A549 (cell line): ENCODE results near the gene IMMT. TPM values are rescaled to one million over a fixed set of nuclear protein-coding genes. Genes with fewer than 3 reads are reported as not detected.

Source experiments
- ATAC-seq, 2 experiments: fragments of 200-7000 bp in 1 of 2; fragments of >200 bp in 1 of 2; cut with Nextera tagmentation in 1 of 2; cut with Tn5 transposase in 1 of 2; 3 replicates each; pipeline versions ENCODE4 v1.8.0 to v1.9.1; 2018 to 2020; ENCODE audit warnings: mild to moderate bottlenecking in 1 of 2, moderate library complexity in 1 of 2
- CTCF ChIA-PET: fragments of 300-600 bp; sonication (Branson Sonifier 250); formaldehyde crosslinking; extraction: SDS; loops from one replicate; lab custom pipeline; 2021; ENCODE audit warnings: antibody characterized with exemption, inconsistent platforms; lab: Yijun Ruan, JAX
- POLR2A ChIA-PET: fragments of 350-600 bp; formaldehyde crosslinking; extraction: SDS; loops from one replicate; lab custom pipeline; 2021; ENCODE audit warnings: antibody characterized with exemption, inconsistent platforms; lab: Yijun Ruan, JAX
- DNase-seq, 2 experiments: peaks; one replicate each; pipeline versions ENCODE4 v3.0.0 to v3.0.0-alpha.2; 2011 to 2016; ENCODE audit warnings: low read depth in 1 of 2, low spot score in 1 of 2
- FAIRE-seq: peaks from 2 replicates; lab custom pipeline; 2011; peaks lifted over from hg19 to GRCh38; lab: Jason Lieb, UNC
- H3K27ac ChIP-seq, 2 experiments: fragments of >200 bp; sonication (Bioruptor Twin); formaldehyde crosslinking; 3 replicates each; pipeline ENCODE4 v1.5.1; 2016 to 2017
- H3K4me1 ChIP-seq: fragments of >200 bp; sonication (Bioruptor Twin); formaldehyde crosslinking; 3 replicates; pipeline ENCODE4 v1.6.1; 2016
- H3K4me2 ChIP-seq: fragments of >200 bp; sonication (Bioruptor Twin); formaldehyde crosslinking; 3 replicates; pipeline ENCODE4 v1.6.1; 2016
- H3K4me3 ChIP-seq: fragments of >200 bp; sonication (Bioruptor Twin); formaldehyde crosslinking; 3 replicates; pipeline ENCODE4 v1.5.1; 2016
- H3K9me3 ChIP-seq: fragments of >200 bp; sonication (Bioruptor Twin); formaldehyde crosslinking; 3 replicates; pipeline ENCODE4 v1.6.1; 2016
- ATOH8 ChIP-seq: fragments of 250-450 bp; sonication (Bioruptor Pico); IDR thresholded peaks from 2 replicates; pipeline ENCODE4 v1.5.0; 2020; ENCODE audit warnings: low read depth, mild to moderate bottlenecking, moderate library complexity
- BHLHE40 ChIP-seq: IDR thresholded peaks from 2 replicates; pipeline ENCODE4 v1.6.1; 2012; ENCODE audit warnings: low read depth, low read length, inconsistent platforms
- CBX2 ChIP-seq: fragments of 200-600 bp; sonication (generic); IDR thresholded peaks from 2 replicates; pipeline ENCODE4 v1.6.1; 2016; ENCODE audit warnings: low read depth, mild to moderate bottlenecking, borderline replicate concordance
- EP300 ChIP-seq, 2 experiments: fragments of >200 bp; sonication (Bioruptor Twin); formaldehyde crosslinking; IDR thresholded peaks; 2 replicates in 1 of 2; 3 replicates in 1 of 2; pipeline ENCODE4 v1.6.1; 2016 to 2017
- FOSB ChIP-seq: fragments of 250-450 bp; sonication (Bioruptor Pico); IDR thresholded peaks from 2 replicates; pipeline ENCODE4 v1.5.0; 2020; ENCODE audit warnings: mild to moderate bottlenecking, moderate library complexity
- FOXS1 ChIP-seq: fragments of 250-450 bp; sonication (Bioruptor Pico); IDR thresholded peaks from 2 replicates; pipeline ENCODE4 v1.5.0; 2020; ENCODE audit warnings: mild to moderate bottlenecking, moderate library complexity
- HOXB13 ChIP-seq: fragments of 250-450 bp; sonication (Bioruptor Pico); IDR thresholded peaks from 2 replicates; pipeline ENCODE4 v1.5.0; 2020; ENCODE audit warnings: low read depth, mild to moderate bottlenecking, moderate library complexity
- JUN ChIP-seq, 2 experiments: fragments of >200 bp; sonication (Bioruptor Twin); formaldehyde crosslinking; IDR thresholded peaks; 2 replicates in 1 of 2; 3 replicates in 1 of 2; pipeline ENCODE4 v1.6.1; 2016 to 2017
- JUNB ChIP-seq: fragments of >200 bp; sonication (Bioruptor Twin); formaldehyde crosslinking; IDR thresholded peaks from 2 replicates; pipeline ENCODE4 v1.6.1; 2016
- MAX ChIP-seq: IDR thresholded peaks from 2 replicates; pipeline ENCODE4 v1.6.1; 2012
- NFE2L2 ChIP-seq: fragments of 150-350 bp; conservative IDR thresholded peaks from 2 replicates; pipeline ENCODE4 v1.6.1; 2014; ENCODE audit warnings: low read length
- NPAS2 ChIP-seq: fragments of 250-450 bp; sonication (Bioruptor Pico); IDR thresholded peaks from 2 replicates; pipeline ENCODE4 v1.8.0; 2022; ENCODE audit warnings: mild to moderate bottlenecking, moderate library complexity, borderline replicate concordance
- NR3C1 ChIP-seq: fragments of >200 bp; sonication (Bioruptor Twin); formaldehyde crosslinking; IDR thresholded peaks from 3 replicates; pipeline ENCODE4 v1.6.1; 2017
- RAD21 ChIP-seq, 2 experiments: fragments of >200 bp in 1 of 2; sonication (Bioruptor Twin) in 1 of 2; formaldehyde crosslinking in 1 of 2; IDR thresholded peaks in 1 of 2; conservative IDR thresholded peaks in 1 of 2; 2 replicates in 1 of 2; 3 replicates in 1 of 2; pipeline ENCODE4 v1.6.1; 2012 to 2018; ENCODE audit warnings: inconsistent platforms in 1 of 2
- REST ChIP-seq: fragments of 200-600 bp; sonication (generic); IDR thresholded peaks from 2 replicates; pipeline ENCODE4 v1.6.1; 2016; ENCODE audit warnings: antibody characterized with exemption, mild to moderate bottlenecking, moderate library complexity
- RFX5 ChIP-seq: fragments of 450-650 bp; IDR thresholded peaks from 2 replicates; pipeline ENCODE4 v1.7.1; 2014; ENCODE audit warnings: antibody characterized with exemption, mild to moderate bottlenecking, moderate library complexity
- RNF2 ChIP-seq: fragments of 200-600 bp; sonication (generic); IDR thresholded peaks from 2 replicates; pipeline ENCODE4 v1.6.1; 2016; ENCODE audit warnings: low read depth, mild to moderate bottlenecking, antibody characterized with exemption, moderate library complexity, borderline replicate concordance
- SREBF2 ChIP-seq: fragments of 450-650 bp; IDR thresholded peaks from 2 replicates; pipeline ENCODE4 v1.6.1; 2014; ENCODE audit warnings: mild to moderate bottlenecking, moderate library complexity
- TFCP2L1 ChIP-seq: fragments of 250-450 bp; sonication (Bioruptor Pico); IDR thresholded peaks from 2 replicates; pipeline ENCODE4 v1.5.0; 2021; ENCODE audit warnings: mild to moderate bottlenecking
- USF2 ChIP-seq: fragments of 450-650 bp; IDR thresholded peaks from 2 replicates; pipeline ENCODE4 v1.6.1; 2014; ENCODE audit warnings: antibody characterized with exemption
- ZC3H11A ChIP-seq: fragments of 450-650 bp; IDR thresholded peaks from 2 replicates; pipeline ENCODE4 v1.6.1; 2014; ENCODE audit warnings: antibody characterized with exemption, mild to moderate bottlenecking
- ZNF302 ChIP-seq: fragments of 250-450 bp; sonication (Bioruptor Pico); IDR thresholded peaks from 2 replicates; pipeline ENCODE4 v1.9.0; 2021; ENCODE audit warnings: inconsistent platforms, mild to moderate bottlenecking, moderate library complexity
- WGBS: methylation state at CpG from one replicate; pipeline ENCODE4 v1.1.6; 2017; ENCODE audit errors: missing lambda C conversion rate; 5-methylcytosine and 5-hydroxymethylcytosine counted together
- polyA plus RNA-seq, 4 experiments: library from polyadenylated mRNA; depleted of rRNA in 3 of 4; stranded (reverse); fragments of >200 nt; fragmentation: RNase III in 1 of 4; extraction: RNeasy Plus Mini Kit Qiagen cat#74134 plus additional on column Dnase treatment in 1 of 4; gene quantifications; 2 replicates in 3 of 4; 3 replicates in 1 of 4; pipeline ENCODE4 v1.2.3, GENCODE V29; 2011 to 2017
- TF ChIP-seq, protein P1 (sequence below): fragments of >200 bp; sonication (Bioruptor Twin); formaldehyde crosslinking; IDR thresholded peaks from 3 replicates; pipeline ENCODE4 v1.6.1; 2016

Gene IMMT
- polyA plus RNA-seq, 2 of the 4 experiments (the other 2 are of a cell fraction), result 101 to 126 TPM

GRCh38 chr2:86238354-86238753 lies 43.1 kb upstream of the IMMT start:
- FAIRE-seq (no peak), ATAC-seq (no peak)
- Histone ChIP-seq H3K4me1 (no peaks in the 10 kb centered on the region), H3K4me2 (no peak overlapping the region)
- POLR2A ChIA-PET, result no interaction called here
- WGBS, result 73% methylated on average over 5 of the region's 5 CpGs
- TF ChIP-seq CBX2, result no peak
- no peak for TF ChIP-seq RAD21 (conservative IDR thresholded peaks at IDR 0.05 in 1 of 2, IDR thresholded peaks at IDR 0.05 in 1 of 2)
- no peak for TF ChIP-seq RNF2
- TF ChIP-seq FOSB (CRISPR knock-in tag), result no peak
- TF ChIP-seq FOXS1 (CRISPR knock-in tag), result no peak
- TF ChIP-seq JUN (IDR thresholded peaks at IDR 0.05), result no peak
- TF ChIP-seq, all 56 proteins: peak for 0
- Histone ChIP-seq H3K4me3 (no peak overlapping the region), H3K27ac (no peak overlapping the region), H3K9me3 (no peaks in the 10 kb centered on the region)
- CTCF ChIA-PET, result interaction anchor here (0.7 kb wide), 1 partner anchor 24 kb away, joined by 3 read pairs; no protein-coding TSS in a partner anchor
- DNase-seq, result no peak

DNA sequence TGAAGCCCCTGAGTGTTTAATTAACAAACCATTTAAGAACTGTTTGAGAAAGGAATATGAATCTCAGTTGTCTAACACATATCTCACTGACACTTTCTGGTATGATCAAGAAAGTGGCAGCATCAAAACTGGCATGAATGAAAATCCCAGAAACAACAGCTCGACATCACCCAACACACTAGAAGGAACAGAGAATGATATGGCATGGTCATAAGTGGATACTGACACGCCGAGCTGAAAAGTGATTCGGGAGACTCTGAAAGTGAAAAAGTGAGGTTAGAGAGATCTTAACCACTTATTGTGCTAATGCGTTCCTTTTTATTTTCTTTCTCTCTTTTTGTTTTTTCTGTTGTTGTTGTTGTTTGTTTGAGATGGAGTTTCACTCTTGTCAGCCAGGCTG lies 41.9 kb upstream of the IMMT start:
- CTCF ChIA-PET, result interaction anchor here (1.2 to 3.5 kb wide), 2 partner anchors 16 to 18 kb away, joined by 3 to 16 read pairs; no protein-coding TSS in a partner anchor
- Histone ChIP-seq H3K4me1 (no peaks in the 10 kb centered on the region), H3K4me3 (no peak overlapping the region), H3K27ac (no peak overlapping the region), H3K9me3 (no peaks in the 10 kb centered on the region), H3K4me2 (no peak overlapping the region)
- POLR2A ChIA-PET, result no interaction called here
- TF ChIP-seq ATOH8 (CRISPR knock-in tag) (no peak), ZC3H11A (no peak), NR3C1 (no peak), TFCP2L1 (CRISPR knock-in tag) (no peak), EP300 (IDR thresholded peaks at IDR 0.05) (no peak), REST (no peak), MAX (no peak), JUNB (no peak), NFE2L2 (no peak), RNF2 (no peak), SREBF2 (no peak), ZNF302 (CRISPR knock-in tag) (no peak), HOXB13 (CRISPR knock-in tag) (no peak), NPAS2 (no peak), RFX5 (no peak), BHLHE40 (no peak), USF2 (no peak)
- TF ChIP-seq, protein P1, sequence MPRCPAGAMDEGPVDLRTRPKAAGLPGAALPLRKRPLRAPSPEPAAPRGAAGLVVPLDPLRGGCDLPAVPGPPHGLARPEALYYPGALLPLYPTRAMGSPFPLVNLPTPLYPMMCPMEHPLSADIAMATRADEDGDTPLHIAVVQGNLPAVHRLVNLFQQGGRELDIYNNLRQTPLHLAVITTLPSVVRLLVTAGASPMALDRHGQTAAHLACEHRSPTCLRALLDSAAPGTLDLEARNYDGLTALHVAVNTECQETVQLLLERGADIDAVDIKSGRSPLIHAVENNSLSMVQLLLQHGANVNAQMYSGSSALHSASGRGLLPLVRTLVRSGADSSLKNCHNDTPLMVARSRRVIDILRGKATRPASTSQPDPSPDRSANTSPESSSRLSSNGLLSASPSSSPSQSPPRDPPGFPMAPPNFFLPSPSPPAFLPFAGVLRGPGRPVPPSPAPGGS, result no peak
- DNase-seq (no peak), ATAC-seq (no peak), FAIRE-seq (no peak)
- WGBS, result 66% methylated on average over 5 of the region's 5 CpGs
